Adrenal gland (tissue), 5 donors: ENCODE measurements around the gene DHRS1.

ENCODE experiments used
- POLR2A ChIP-seq, 2 donors: fragments of 450-650 bp; IDR thresholded peaks; one replicate each; pipeline ENCODE4 v1.6.1; 2017; ENCODE audit warnings: antibody characterized with exemption in 2 of 2, mild to moderate bottlenecking in 2 of 2, moderate library complexity in 1 of 2
- TF ChIP-seq, protein P1 (sequence below), 6 experiments: fragments of 450-650 bp in 4 of 6; fragments of 200-600 bp in 2 of 6; sonication (generic) in 1 of 6; IDR thresholded peaks; 1 replicate in 5 of 6; 2 replicates in 1 of 6; pipeline versions ENCODE4 v1.5.1 to v1.8.0; 2016 to 2021; ENCODE audit warnings: antibody characterized with exemption in 6 of 6, mild to moderate bottlenecking in 2 of 6, moderate library complexity in 1 of 6
- donor health status: DM: no; HTN: no; CAD: no.

DNA sequence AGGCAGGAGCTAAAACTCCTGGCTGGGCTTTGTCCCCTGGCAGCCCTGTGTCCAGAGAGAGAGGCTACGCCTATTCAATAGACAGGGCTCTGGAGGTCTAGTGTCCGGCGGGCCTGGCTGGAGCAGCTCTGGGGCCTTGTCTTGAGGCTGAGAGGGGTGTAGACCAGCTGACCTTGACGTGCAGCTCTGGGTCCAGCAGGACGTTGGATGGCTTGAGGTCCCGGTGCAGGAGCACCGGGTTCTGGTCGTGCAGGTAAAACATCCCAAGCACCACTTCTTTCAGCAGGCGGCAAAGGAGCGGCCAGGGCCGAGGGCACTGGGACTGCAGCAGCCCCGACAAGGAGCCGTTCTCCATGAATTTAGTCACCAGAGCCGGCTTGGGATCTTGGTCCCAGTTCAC lies 39.3 kb upstream of the DHRS1 start:
- TF ChIP-seq POLR2A (IDR thresholded peaks at IDR 0.05) = no peak
- TF ChIP-seq, protein P1, sequence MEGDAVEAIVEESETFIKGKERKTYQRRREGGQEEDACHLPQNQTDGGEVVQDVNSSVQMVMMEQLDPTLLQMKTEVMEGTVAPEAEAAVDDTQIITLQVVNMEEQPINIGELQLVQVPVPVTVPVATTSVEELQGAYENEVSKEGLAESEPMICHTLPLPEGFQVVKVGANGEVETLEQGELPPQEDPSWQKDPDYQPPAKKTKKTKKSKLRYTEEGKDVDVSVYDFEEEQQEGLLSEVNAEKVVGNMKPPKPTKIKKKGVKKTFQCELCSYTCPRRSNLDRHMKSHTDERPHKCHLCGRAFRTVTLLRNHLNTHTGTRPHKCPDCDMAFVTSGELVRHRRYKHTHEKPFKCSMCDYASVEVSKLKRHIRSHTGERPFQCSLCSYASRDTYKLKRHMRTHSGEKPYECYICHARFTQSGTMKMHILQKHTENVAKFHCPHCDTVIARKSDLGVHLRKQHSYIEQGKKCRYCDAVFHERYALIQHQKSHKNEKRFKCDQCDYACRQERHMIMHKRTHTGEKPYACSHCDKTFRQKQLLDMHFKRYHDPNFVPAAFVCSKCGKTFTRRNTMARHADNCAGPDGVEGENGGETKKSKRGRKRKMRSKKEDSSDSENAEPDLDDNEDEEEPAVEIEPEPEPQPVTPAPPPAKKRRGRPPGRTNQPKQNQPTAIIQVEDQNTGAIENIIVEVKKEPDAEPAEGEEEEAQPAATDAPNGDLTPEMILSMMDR (IDR thresholded peaks at IDR 0.05) = no peak
